NCI-H1694 treated with DMSO at 0.1 percent for 48 hours (cell line): ENCODE results near the gene PCSK1N.
A peak's percentile ranks its signal among the peaks of the same experiment; 100 is the strongest.
"Not testable (repeated sequence)": the region's sequence is repeated elsewhere in the genome, so short reads cannot be mapped to it uniquely, and the experiment has no call there.

Experiments used
- DNase-seq: peaks from one replicate; lab custom pipeline; 2025; lab: John Stamatoyannopoulos, UW

The PCSK1N gene

GRCh38 chrX:48823053-48823452, 12.4 kb downstream of the PCSK1N start:
- DNase-seq: no peak

- not testable (repeated sequence) for DNase-seq
These were observed 16.0 kb downstream of the PCSK1N start for GRCh38 chrX:48819394-48819793.

GRCh38 chrX:48818866-48819265, 16.5 kb downstream of the PCSK1N start:
- no peak for DNase-seq

DNA sequence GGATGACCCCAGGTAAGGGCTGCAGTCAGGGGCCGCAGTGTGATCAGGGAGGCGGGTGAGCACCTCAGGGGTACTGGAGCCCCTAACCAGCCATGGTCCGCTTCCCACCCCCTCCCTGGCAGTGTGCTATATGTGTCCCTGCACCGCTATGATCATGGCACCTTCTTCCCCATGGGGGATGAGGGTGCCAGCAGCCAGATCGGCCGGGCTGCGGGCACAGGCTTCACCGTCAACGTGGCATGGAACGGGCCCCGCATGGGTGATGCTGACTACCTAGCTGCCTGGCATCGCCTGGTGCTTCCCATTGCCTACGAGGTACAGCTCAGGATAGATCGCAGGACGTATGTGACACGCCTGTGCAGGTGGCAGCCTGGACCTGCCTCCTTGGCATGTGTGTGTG, 17.3 kb downstream of the PCSK1N start:
- no peak for DNase-seq

GRCh38 chrX:48816014-48816810, 19.2 kb downstream of the PCSK1N start:
- no peak for DNase-seq

DNA sequence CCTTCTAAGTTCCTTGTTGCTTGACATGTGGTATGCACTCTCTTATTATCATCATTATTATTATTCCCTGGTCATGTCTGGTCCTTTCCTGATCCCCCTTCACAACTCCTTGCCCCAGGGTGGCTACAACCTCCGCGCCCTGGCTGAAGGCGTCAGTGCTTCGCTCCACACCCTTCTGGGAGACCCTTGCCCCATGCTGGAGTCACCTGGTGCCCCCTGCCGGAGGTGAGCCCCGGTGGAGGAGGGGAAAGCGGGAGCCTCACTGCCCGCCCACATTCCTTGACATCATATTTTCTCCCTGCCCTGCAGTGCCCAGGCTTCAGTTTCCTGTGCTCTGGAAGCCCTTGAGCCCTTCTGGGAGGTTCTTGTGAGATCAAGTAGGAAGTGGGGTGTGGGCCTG, 20.1 kb downstream of the PCSK1N start:
- DNase-seq: no peak

DNA sequence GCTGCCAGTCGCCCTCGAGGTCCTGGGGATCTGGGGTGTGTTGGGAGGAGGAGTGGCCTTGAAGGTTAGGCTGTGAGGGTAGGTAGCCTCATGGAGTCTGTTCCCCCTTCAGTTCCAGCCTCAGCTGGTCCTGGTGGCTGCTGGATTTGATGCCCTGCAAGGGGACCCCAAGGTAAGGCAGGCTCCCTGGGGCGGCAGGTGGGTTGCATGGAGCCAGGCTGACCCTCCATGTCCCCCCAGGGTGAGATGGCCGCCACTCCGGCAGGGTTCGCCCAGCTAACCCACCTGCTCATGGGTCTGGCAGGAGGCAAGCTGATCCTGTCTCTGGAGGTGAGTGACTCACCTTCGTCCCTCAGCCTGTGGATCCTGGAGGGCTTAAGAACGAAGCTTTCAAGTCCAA, 20.7 kb downstream of the PCSK1N start:
- no peak for DNase-seq

DNA sequence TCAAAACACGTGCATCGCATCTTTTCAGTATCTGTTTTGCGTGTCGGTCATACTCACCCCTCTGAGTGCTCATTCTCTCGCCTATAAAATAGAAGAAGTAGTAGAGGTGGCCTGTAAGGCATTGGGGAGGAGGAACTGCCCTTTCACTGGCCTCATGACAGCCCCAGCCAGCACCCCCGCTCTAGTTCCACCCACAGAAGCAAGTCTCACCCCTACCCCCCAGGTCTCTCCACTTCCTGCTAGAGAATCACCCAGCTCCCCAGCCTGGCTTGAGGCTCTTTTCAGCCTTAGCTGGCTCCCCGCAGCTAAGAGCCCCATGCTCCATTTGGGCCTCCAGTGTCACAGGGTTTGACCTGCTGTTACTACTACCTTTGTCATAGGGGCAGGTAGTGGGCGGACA, 21.8 kb downstream of the PCSK1N start:
- no peak for DNase-seq

DNA sequence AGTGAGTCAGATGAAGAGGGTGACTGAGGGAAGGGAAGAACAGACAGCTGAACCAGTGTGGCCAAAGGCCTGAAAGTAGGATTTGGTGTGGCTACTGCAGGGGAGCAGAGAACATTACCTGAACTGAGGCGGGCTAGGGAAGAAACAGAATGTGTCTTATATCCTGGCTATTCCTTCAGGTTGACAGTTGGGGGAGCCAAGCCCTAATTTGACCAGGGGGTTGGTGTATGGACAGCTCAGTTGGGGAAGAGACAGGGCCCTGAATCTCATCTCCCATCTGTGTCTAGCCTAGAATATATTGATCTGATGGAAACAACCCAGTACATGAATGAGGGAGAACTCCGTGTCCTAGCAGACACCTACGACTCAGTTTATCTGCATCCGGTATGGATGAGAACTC, 29.3 kb downstream of the PCSK1N start:
- DNase-seq: no peak

DNA sequence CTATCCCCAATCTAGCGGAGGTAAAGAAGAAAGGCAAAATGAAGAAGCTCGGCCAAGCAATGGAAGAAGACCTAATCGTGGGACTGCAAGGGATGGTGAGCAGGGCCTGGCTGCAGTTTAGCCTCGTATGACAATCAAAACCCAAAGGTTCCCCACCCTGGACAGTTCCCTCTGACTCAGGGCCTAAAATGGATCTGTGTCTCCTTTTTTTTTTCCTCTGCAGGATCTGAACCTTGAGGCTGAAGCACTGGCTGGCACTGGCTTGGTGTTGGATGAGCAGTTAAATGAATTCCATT, 32.6 kb downstream of the PCSK1N start:
- DNase-seq: no peak

DNA sequence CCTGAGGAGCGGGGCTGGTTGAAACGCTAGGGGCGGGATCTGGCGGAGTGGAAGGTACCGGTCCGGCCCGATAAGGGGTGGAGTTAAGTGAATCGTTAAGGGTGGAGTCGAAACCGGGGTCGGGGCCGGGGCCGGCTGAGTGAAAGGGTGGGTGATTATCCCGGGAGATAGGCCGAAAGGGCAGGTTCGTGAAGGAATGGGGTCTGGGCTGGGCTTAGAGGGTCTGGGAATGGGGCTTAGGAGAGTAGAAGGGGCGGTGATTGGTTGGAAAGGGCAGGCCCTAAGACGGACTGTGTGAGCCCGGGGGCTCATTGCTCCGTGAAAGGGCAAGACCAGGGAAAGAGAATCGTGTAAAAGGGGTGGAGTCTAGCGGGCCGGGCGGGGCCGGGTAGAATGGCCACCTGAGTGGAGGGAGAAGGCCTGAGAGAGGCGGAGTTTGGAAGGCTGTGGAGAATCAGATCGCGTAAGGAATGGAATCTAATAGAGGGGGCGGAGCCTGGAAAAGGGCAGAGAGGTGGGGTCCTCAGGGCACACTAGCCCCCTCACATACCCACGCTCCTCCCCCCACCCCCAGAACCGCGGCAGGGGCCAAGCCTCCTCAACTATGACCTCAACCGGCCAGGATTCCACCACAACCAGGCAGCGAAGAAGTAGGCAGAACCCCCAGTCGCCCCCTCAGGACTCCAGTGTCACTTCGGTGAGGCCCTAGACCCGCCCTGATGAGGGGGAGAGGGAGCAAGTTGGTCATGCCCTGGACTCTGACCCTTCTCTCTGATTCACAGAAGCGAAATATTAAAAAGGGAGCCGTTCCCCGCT, 33.1 kb downstream of the PCSK1N start:
- DNase-seq: peak; percentile 80

- DNase-seq: peak; percentile 95
These were observed 33.9 kb downstream of the PCSK1N start, which contains the start of gene HDAC6 for GRCh38 chrX:48801280-48802088. HDAC6 (plus strand) TSS chrX:48802067; CDS start chrX:48802693, 626 bp downstream.

DNA sequence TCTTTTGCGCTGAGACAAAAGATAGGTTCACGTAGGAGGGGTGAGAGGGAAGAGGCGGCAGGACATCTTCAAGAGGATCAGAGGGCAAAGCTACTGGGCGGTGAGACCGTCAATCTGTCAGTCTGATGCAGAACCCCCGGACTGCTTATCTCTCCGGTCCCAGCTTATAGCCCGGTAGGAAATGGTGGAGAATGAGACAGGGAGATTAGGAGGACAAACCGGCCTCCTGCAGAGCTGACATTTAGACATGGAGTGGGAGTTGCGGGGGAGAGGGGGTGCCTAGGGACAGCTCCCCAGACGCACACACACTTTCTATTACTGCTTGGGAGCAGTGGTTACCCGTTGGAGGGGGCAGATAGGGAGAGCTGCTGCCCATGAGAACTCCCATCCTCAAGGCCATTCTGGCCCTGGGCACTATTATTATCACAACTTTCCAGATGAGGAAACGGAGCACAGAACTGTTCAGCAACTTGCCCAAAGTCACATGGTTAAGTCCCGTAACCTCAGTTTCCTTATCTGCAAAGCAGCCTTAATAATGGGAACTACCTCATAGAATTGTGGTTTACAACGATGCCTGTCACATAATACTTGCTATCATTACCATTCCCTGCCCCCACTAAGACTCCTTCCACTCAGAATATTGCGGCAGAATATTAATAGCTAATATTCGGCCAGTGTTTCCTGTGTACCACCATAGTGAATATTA, 34.7 kb downstream of the PCSK1N start:
- DNase-seq: no peak

- no peak for DNase-seq
These were observed 37.1 kb downstream of the PCSK1N start for GRCh38 chrX:48798318-48798717.

- no peak for DNase-seq
These were observed 40.4 kb downstream of the PCSK1N start for GRCh38 chrX:48794911-48795515.

DNA sequence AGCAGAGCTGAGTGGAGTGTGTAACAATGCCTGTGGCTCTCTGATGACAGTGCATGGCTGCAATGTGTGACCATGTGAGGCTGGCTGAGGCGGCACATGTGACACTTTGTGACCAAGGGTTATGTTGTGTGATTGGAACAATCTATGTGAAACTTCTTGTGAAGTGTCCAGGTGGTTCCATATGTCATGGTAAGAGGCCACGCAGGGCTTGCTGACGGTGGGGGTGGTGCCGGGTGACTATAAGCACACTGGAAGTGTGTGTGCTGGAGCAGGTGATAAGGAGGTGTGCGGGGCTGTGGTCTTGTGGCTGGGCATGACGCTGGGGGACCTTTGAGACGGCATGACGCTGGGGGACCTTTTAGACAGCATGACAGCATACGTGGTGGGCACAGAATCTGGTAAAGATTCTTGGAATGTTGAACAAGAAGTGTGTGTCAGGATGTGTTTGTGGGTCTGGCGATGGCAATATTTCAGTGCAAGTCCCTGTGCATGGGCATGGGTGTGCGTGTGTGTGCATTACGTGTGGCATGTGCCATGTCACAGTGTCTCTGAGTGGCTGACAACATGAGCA, 41.0 kb downstream of the PCSK1N start:
- DNase-seq: no peak

GRCh38 chrX:48793935-48794334, 41.5 kb downstream of the PCSK1N start:
- DNase-seq: no peak

GRCh38 chrX:48792219-48792618, 43.2 kb downstream of the PCSK1N start:
- DNase-seq: no peak

GRCh38 chrX:48791063-48791820, 44.2 kb downstream of the PCSK1N start:
- DNase-seq: no peak

DNA sequence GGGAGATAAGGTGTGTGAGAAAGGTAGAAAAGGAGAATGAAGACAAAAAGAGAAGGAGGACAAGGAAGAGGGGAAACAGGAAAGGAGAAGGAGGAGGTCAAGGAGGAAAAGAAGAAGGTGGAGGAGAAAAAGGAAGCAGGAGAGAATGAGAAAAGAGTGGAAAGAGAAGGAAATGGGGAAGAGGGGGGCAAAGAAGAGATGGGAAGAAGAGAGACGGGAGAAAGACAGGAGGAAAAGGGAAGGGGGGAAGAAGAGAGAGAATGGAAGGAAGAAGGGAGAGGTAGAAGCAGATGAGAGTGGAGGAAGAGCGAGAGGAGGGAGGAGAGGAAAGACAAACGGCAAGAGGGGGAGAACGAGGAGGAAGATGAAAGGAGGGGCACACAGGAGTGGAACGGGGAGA, 44.9 kb downstream of the PCSK1N start:
- no peak for DNase-seq
